GM23248 (cell line): ENCODE results near the gene CCL13. TPM values are rescaled to one million over a fixed set of nuclear protein-coding genes. Genes with fewer than 3 reads are reported as not detected.

Source experiments
- DNase-seq: peaks from one replicate; pipeline ENCODE4 v3.0.0-alpha.2; 2015
- H2AFZ ChIP-seq: fragments of 200-600 bp; sonication (generic); 2 replicates; pipeline ENCODE4 v1.6.1; 2016; ENCODE audit warnings: antibody characterized with exemption
- H3F3A ChIP-seq: fragments of 200-600 bp; sonication (generic); 2 replicates; pipeline ENCODE4 v1.6.1; 2016; ENCODE audit warnings: mild to moderate bottlenecking, antibody characterized with exemption, mixed run types; ENCODE audit not compliant: insufficient read depth
- H3K27ac ChIP-seq: fragments of 200-600 bp; sonication (generic); 2 replicates; pipeline ENCODE4 v1.5.1; 2016; ENCODE audit warnings: mild to moderate bottlenecking
- H3K27me3 ChIP-seq: fragments of 200-600 bp; sonication (generic); replicated peaks from 2 replicates; pipeline ENCODE4 v1.6.1; 2016; ENCODE audit warnings: mild to moderate bottlenecking; ENCODE audit not compliant: insufficient read depth
- H3K36me3 ChIP-seq: fragments of 200-600 bp; sonication (generic); 2 replicates; pipeline ENCODE4 v1.6.1; 2016; ENCODE audit warnings: low read depth, mild to moderate bottlenecking
- H3K4me1 ChIP-seq: fragments of 200-600 bp; sonication (generic); 2 replicates; pipeline ENCODE4 v1.6.1; 2016; ENCODE audit warnings: mild to moderate bottlenecking; ENCODE audit not compliant: insufficient read depth
- H3K4me2 ChIP-seq: fragments of 200-600 bp; sonication (generic); one replicate; pipeline ENCODE4 v1.6.1; 2016; ENCODE audit warnings: mild to moderate bottlenecking; ENCODE audit not compliant: unreplicated experiment
- H3K4me3 ChIP-seq: fragments of 200-600 bp; sonication (generic); 2 replicates; pipeline ENCODE4 v1.5.1; 2016; ENCODE audit warnings: mild to moderate bottlenecking
- H3K79me2 ChIP-seq: fragments of 200-600 bp; sonication (generic); 2 replicates; pipeline ENCODE4 v1.6.1; 2016; ENCODE audit warnings: mild to moderate bottlenecking; ENCODE audit not compliant: insufficient read depth
- H3K9ac ChIP-seq: fragments of 200-600 bp; sonication (generic); 2 replicates; pipeline ENCODE4 v1.6.1; 2016; ENCODE audit warnings: mild to moderate bottlenecking
- H3K9me2 ChIP-seq: fragments of 200-600 bp; sonication (generic); 2 replicates; pipeline ENCODE4 v1.6.1; 2016; ENCODE audit warnings: mixed run types, mild to moderate bottlenecking, moderate library complexity; ENCODE audit not compliant: insufficient read depth
- H3K9me3 ChIP-seq: fragments of 200-600 bp; sonication (generic); one replicate; pipeline ENCODE4 v1.6.1; 2017; ENCODE audit warnings: low read depth
- H4K20me1 ChIP-seq: fragments of 200-600 bp; sonication (generic); 2 replicates; pipeline ENCODE4 v1.6.0; 2016; ENCODE audit not compliant: insufficient read depth
- EZH2 ChIP-seq: fragments of 200-600 bp; sonication (generic); IDR thresholded peaks from 2 replicates; pipeline ENCODE4 v1.6.1; 2018; ENCODE audit warnings: antibody characterized with exemption, mild to moderate bottlenecking; ENCODE audit not compliant: insufficient read depth, poor library complexity, severe bottlenecking
- EZH2phosphoT487 ChIP-seq: fragments of 200-600 bp; sonication (generic); IDR thresholded peaks from 2 replicates; pipeline ENCODE4 v1.6.1; 2018; ENCODE audit warnings: antibody characterized with exemption, moderate library complexity, mild to moderate bottlenecking, low read depth; ENCODE audit not compliant: insufficient read depth
- WGBS, 2 experiments: methylation state at CpG; one replicate each; pipeline ENCODE4 v1.1.6; 2015 to 2017; ENCODE audit warnings: low lambda C conversion rate in 2 of 2, low coverage in 1 of 2; ENCODE audit errors: missing lambda C conversion rate in 2 of 2; 5-methylcytosine and 5-hydroxymethylcytosine counted together
- in situ Hi-C: fragments of 300-500 bp; cut with MboI; formaldehyde crosslinking; loops from 2 replicates; pipeline ENCODE4 v1.15.0; 2020
- polyA plus RNA-seq: library from polyadenylated mRNA; unstranded; fragments of >200 nt; fragmentation: Nextera tagmentation; extraction: Ambion mirVana; gene quantifications from 2 replicates; pipeline ENCODE4 v1.2.1, GENCODE V29; 2016
- total RNA-seq: library from RNA; depleted of rRNA; stranded (reverse); fragments of >200 nt; shearing (Covaris generic); gene quantifications from 2 replicates; pipeline ENCODE4 v1.2.3, GENCODE V29; 2014

Gene CCL13
- total and polyA plus RNA-seq, 2 experiments from 2014 or later = not detected

DNA sequence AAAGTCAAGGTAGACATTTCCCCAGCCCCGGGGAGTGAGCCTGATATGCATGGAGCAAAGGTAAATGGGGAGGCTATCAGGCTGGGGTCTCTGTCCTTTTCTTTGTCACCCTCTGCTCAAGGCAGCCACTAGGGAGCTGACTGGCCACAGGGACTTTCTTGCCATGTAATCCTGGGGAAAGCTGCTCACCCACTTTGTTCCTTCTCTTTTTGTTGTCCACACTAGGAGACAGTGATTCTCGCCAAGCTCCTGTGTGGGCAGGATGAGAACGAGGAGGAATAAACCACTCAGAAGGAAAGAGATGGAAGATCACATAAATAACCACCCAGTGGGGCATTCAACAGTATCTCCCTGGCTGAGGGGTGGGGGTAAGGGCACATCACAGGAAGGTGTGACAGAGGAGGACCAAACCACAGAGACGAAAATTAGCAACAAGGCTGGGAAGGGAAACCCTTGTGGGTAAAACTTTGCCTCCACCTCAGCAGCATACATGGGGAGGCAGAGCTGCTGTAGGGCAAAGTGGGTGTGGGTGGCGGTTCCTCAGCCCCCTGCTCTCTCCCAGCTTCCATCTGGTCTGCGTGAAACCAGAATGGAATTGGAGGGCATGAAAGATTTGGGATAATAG lies 33.0 kb downstream of the CCL13 start:
- Histone ChIP-seq H3K27ac (no peak overlapping the region), H3F3A (no peaks in the 10 kb centered on the region), H3K4me1 (no peaks in the 10 kb centered on the region), H2AFZ (no peak overlapping the region), H3K9ac (no peak overlapping the region), H3K4me2 (no peak overlapping the region), H3K9me3 (no peaks in the 10 kb centered on the region), H3K79me2 (no peaks in the 10 kb centered on the region), H3K27me3 (0 out of 2 replicates have a peak, but pooled peaks cover under 1% of the 10 kb centered on the region), H4K20me1 (no peaks in the 10 kb centered on the region), H3K9me2 (no peaks in the 10 kb centered on the region), H3K36me3 (no peaks in the 10 kb centered on the region), H3K4me3 (no peak overlapping the region)
- WGBS, 2 experiments = 47 to 55% methylated on average over 6 of the region's 6 CpGs
- TF ChIP-seq EZH2 (no peak), EZH2phosphoT487 (no peak)
- no peak for DNase-seq
- in situ Hi-C loops = no loop called here

- Histone ChIP-seq H2AFZ (no peak overlapping the region), H3K27ac (no peak overlapping the region), H3F3A (no peaks in the 10 kb centered on the region), H3K4me2 (no peak overlapping the region), H3K4me3 (no peak overlapping the region), H3K4me1 (no peaks in the 10 kb centered on the region), H3K9me2 (no peaks in the 10 kb centered on the region), H3K27me3 (no peaks in the 10 kb centered on the region), H3K9ac (no peak overlapping the region), H4K20me1 (no peaks in the 10 kb centered on the region), H3K36me3 (no peaks in the 10 kb centered on the region), H3K9me3 (no peaks in the 10 kb centered on the region), H3K79me2 (no peaks in the 10 kb centered on the region)
- DNase-seq = no peak
- in situ Hi-C loops = no loop called here
- WGBS, 2 experiments = 44 to 48% methylated on average over 4 of the region's 4 CpGs
- TF ChIP-seq EZH2 (no peak), EZH2phosphoT487 (no peak)
These were observed 34.4 kb downstream of the CCL13 start for GRCh38 chr17:34390649-34391048.

GRCh38 chr17:34391241-34391640 lies 35.0 kb downstream of the CCL13 start:
- WGBS, 2 experiments = 23 to 25% methylated on average over 2 of the region's 2 CpGs

GRCh38 chr17:34393401-34393800 lies 37.1 kb downstream of the CCL13 start:
- Histone ChIP-seq H3K4me1 (no peaks in the 10 kb centered on the region), H3K36me3 (no peaks in the 10 kb centered on the region), H3K9me3 (no peaks in the 10 kb centered on the region), H3K9ac (no peak overlapping the region), H3K27me3 (no peaks in the 10 kb centered on the region), H2AFZ (no peak overlapping the region), H4K20me1 (no peaks in the 10 kb centered on the region), H3K27ac (no peak overlapping the region), H3K9me2 (no peaks in the 10 kb centered on the region), H3K79me2 (no peaks in the 10 kb centered on the region), H3K4me3 (no peak overlapping the region), H3F3A (no peaks in the 10 kb centered on the region), H3K4me2 (no peak overlapping the region)
- WGBS, 2 experiments = 57 to 68% methylated on average over 3 of the region's 3 CpGs
- no peak for TF ChIP-seq EZH2
- no peak for TF ChIP-seq EZH2phosphoT487
- in situ Hi-C loops = no loop called here
- DNase-seq = no peak

More at GRCh38 chr17:34391241-34391640, 35.0 kb downstream of the CCL13 start:
- Histone ChIP-seq H3K36me3 (no peaks in the 10 kb centered on the region), H2AFZ (no peak overlapping the region), H3K4me1 (no peaks in the 10 kb centered on the region), H3K27me3 (no peaks in the 10 kb centered on the region), H3K79me2 (no peaks in the 10 kb centered on the region), H4K20me1 (no peaks in the 10 kb centered on the region), H3K4me3 (no peak overlapping the region), H3F3A (no peaks in the 10 kb centered on the region), H3K9ac (no peak overlapping the region), H3K4me2 (no peak overlapping the region), H3K9me2 (no peaks in the 10 kb centered on the region), H3K27ac (no peak overlapping the region), H3K9me3 (no peaks in the 10 kb centered on the region)
- no peak for DNase-seq
- TF ChIP-seq EZH2 (no peak), EZH2phosphoT487 (no peak)
- in situ Hi-C loops = no loop called here

- Histone ChIP-seq H3K36me3 (no peaks in the 10 kb centered on the region), H3F3A (no peaks in the 10 kb centered on the region), H3K9ac (no peak overlapping the region), H4K20me1 (no peaks in the 10 kb centered on the region), H3K27ac (no peak overlapping the region), H3K27me3 (peaks cover 4% of the 10 kb centered on the region), H3K9me3 (no peaks in the 10 kb centered on the region), H3K4me3 (no peak overlapping the region), H3K79me2 (no peaks in the 10 kb centered on the region), H3K4me2 (no peak overlapping the region), H3K4me1 (no peaks in the 10 kb centered on the region), H2AFZ (no peak overlapping the region), H3K9me2 (no peaks in the 10 kb centered on the region)
- no peak for TF ChIP-seq EZH2
- no peak for TF ChIP-seq EZH2phosphoT487
- no peak for DNase-seq
- in situ Hi-C loops = no loop called here
These were observed 41.0 kb downstream of the CCL13 start for GRCh38 chr17:34397265-34397664.
